Stimulated activated naive CD8-positive, alpha-beta T cell treated with anti-CD3 and anti-CD28 coated beads, Interleukin-15, Interleukin-2, amounts not matched to agents 100 ng/mL and 50 ng/mL, for 24 hours (primary cell): ENCODE results near the gene ASTN2.

Experiments
- H3K27ac Mint-ChIP-seq: one replicate; pipeline ENCODE4 v1.8.0; 2021; ENCODE audit warnings: mild to moderate bottlenecking, mixed read lengths
- H3K27me3 Mint-ChIP-seq: one replicate; pipeline ENCODE4 v1.8.0; 2021; ENCODE audit warnings: mixed read lengths
- H3K36me3 Mint-ChIP-seq: one replicate; pipeline ENCODE4 v1.8.0; 2021; ENCODE audit warnings: low read depth, mixed read lengths
- H3K4me1 Mint-ChIP-seq: one replicate; pipeline ENCODE4 v1.8.0; 2021; ENCODE audit warnings: low read depth, mixed read lengths
- H3K4me3 Mint-ChIP-seq: one replicate; pipeline ENCODE4 v1.8.0; 2021; ENCODE audit warnings: mild to moderate bottlenecking, mixed read lengths
- H3K9me3 Mint-ChIP-seq: one replicate; pipeline ENCODE4 v1.8.0; 2021; ENCODE audit warnings: mixed read lengths

ASTN2 gene

DNA sequence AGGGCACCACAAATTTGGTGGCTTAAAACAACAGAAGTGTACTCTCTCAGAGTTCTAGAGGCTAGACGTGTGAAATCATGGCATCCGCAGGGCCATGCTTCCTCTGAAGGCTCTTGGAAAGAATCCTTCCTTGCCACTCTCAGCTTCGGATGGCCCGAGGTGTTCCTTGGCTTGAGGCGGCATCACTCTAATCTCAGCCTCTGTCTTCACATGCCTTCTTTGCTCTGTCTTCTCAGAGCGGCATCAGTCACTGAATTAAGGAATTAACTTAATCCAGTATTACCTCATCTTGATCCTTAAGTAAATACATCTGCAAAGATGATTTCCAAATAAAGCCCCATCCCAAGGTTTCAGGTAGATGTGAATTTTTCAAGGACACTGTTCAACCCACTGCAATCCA is 938.9 kb downstream of the ASTN2 start:
- Mint-ChIP-seq H3K4me3 (no peak overlapping the region), H3K9me3 (no peaks in the 10 kb centered on the region), H3K27me3 (no peaks in the 10 kb centered on the region), H3K36me3 (peaks cover 4% of the 10 kb centered on the region), H3K27ac (no peak overlapping the region), H3K4me1 (no peaks in the 10 kb centered on the region)

DNA sequence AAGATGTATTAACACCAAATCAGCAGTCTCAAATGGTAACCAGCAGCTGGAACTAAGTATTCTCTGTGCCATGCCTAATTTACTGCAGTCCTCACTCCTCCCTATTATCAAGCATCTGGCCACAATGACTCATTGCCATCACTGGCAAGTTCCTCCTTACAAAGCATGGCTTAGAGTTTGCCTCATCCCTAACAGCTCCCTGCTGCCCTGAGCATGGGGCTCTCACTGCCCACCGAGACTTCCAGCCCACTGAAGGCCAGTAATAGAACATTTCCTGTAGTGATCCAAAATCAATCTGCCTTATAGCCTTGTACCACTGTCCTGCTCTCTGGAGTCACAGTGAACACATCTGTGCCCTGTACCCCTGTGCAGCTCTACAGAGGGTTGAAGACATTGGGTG is 939.7 kb downstream of the ASTN2 start:
- no peaks in the 10 kb centered on the region for H3K9me3 Mint-ChIP-seq
- no peaks in the 10 kb centered on the region for H3K27me3 Mint-ChIP-seq
- no peaks in the 10 kb centered on the region for H3K4me1 Mint-ChIP-seq
- no peak overlapping the region for H3K4me3 Mint-ChIP-seq
- peaks cover 4% of the 10 kb centered on the region for H3K36me3 Mint-ChIP-seq
- H3K27ac Mint-ChIP-seq = no peak overlapping the region

DNA sequence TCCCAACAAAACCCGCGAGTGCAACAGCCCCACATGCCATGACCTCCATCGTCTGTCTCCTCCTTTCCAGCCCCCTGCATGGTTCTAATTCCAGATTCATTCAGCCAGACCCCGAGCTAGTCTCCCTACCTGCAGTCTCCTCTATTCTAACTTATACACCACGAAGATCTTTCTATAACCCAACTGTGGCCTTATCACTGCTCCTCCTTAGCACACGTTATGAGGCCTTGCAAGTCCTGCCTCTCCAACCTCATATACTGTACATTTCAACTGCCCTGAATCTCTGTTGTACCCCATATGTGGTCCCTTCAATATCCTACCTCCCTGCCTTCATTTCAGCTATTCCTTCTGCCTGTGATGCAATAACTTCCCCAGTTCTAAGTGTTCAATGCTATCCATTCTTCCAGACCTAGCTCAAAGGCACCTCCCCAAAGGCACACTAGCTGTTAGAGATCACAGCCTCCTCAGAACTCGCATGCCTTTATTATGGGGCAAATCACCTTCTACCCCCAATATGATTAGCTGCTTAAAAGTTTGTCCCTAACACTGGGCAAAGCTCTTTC is 942.8 kb downstream of the ASTN2 start:
- no peak overlapping the region for H3K27ac Mint-ChIP-seq
- H3K27me3 Mint-ChIP-seq = no peaks in the 10 kb centered on the region
- H3K4me3 Mint-ChIP-seq = no peak overlapping the region
- H3K9me3 Mint-ChIP-seq = no peaks in the 10 kb centered on the region
- H3K4me1 Mint-ChIP-seq = no peaks in the 10 kb centered on the region
- peaks cover 8% of the 10 kb centered on the region for H3K36me3 Mint-ChIP-seq

DNA sequence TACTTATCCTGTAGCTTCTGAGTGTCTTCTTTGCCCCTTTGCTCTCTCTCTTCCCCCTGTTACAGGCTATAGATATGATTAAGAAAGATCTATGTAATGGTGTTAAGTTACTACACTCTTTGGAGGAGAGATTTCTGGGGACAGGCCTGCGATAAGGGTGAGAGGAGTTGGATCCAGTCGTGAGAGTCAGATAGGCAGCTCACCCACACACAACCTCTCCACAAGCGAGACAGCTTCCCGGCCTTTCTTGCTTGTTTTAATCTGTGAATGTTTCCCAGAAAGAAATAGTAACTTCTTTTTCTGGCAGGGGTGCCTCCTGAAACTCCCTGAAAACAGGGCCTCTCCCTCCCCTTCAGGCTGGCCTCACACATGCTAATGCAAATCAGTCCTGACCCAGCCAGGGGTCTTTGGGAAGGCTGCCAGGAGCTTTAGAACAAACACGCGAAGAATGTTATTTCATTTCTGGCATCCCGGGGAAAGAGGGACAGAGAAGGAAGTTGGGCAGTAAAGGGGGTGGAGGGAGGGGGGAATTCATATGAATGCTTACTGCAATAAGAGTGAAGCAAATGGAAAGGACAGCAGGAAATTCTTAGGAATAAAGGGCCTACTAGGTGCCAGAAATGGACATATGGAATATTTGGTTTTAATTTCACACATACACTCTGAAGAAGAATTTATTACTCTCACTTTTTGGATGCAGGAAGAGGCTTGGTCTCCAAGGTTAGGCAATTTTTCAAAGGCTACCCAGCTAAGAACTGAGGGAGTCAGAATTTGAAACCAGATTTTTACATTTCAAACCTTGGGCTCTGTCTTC is 943.6 kb downstream of the ASTN2 start:
- no peak overlapping the region for H3K27ac Mint-ChIP-seq
- H3K27me3 Mint-ChIP-seq = no peaks in the 10 kb centered on the region
- H3K9me3 Mint-ChIP-seq = no peaks in the 10 kb centered on the region
- H3K4me1 Mint-ChIP-seq = no peaks in the 10 kb centered on the region
- H3K36me3 Mint-ChIP-seq = peaks cover 8% of the 10 kb centered on the region
- H3K4me3 Mint-ChIP-seq = no peak overlapping the region

DNA sequence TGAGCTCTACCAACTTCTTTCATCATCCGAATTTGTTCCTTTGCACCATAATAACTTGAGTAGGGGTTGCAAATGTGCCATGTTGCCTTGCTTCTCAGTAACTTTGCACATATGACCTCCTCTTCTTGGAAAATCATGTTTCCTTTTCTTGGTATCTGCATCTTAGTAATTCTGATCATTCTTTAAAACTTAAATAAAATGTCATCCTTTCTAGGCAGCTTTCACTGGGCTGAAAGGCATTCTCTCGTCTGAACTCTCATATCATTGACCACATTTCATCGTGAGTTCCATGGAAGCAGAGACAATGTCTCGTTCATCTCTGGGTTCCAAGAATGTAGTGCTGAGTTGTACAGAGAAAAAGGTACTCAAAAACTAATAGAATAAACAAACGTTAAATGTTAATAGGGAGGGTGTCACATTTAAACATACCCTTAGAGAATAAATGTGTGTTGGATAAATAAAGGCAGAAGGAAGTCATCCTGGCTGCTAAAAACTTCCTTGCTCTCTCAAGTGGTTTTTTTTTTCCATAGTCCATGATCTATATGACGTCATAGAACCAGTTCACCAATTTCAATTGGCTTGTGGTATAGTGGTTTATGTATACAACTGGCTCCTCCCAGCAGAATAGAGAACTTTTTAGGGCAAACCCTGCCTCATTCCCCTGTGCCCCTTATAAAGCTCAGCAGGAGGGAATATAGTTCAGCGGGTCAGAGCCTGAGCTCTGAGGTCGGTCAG is 945.9 kb downstream of the ASTN2 start:
- no peaks in the 10 kb centered on the region for H3K9me3 Mint-ChIP-seq
- peaks cover 8% of the 10 kb centered on the region for H3K36me3 Mint-ChIP-seq
- no peaks in the 10 kb centered on the region for H3K27me3 Mint-ChIP-seq
- no peak overlapping the region for H3K4me3 Mint-ChIP-seq
- no peak overlapping the region for H3K27ac Mint-ChIP-seq
- H3K4me1 Mint-ChIP-seq = no peaks in the 10 kb centered on the region

DNA sequence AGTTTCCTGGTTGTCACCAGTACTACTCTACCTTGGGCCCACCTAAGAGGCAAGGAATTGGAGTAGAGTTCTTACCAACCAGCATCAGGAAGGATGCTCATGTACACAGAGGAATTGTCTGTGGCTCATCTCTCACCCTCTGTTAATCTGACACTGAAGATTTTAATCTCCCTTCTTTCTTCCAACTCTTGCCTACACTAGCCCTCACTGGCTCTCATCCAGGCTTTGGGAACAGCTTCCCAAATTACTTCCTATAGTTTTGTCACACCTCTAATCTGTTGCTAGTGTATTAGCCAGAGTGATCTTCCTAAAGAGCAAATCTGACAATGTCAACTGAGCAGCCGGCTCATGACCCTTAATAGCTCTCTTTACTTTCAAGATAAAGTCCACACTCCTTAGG is 946.5 kb downstream of the ASTN2 start:
- no peaks in the 10 kb centered on the region for H3K27me3 Mint-ChIP-seq
- no peaks in the 10 kb centered on the region for H3K4me1 Mint-ChIP-seq
- H3K36me3 Mint-ChIP-seq = peaks cover 8% of the 10 kb centered on the region
- no peaks in the 10 kb centered on the region for H3K9me3 Mint-ChIP-seq
- H3K4me3 Mint-ChIP-seq = no peak overlapping the region
- H3K27ac Mint-ChIP-seq = no peak overlapping the region

DNA sequence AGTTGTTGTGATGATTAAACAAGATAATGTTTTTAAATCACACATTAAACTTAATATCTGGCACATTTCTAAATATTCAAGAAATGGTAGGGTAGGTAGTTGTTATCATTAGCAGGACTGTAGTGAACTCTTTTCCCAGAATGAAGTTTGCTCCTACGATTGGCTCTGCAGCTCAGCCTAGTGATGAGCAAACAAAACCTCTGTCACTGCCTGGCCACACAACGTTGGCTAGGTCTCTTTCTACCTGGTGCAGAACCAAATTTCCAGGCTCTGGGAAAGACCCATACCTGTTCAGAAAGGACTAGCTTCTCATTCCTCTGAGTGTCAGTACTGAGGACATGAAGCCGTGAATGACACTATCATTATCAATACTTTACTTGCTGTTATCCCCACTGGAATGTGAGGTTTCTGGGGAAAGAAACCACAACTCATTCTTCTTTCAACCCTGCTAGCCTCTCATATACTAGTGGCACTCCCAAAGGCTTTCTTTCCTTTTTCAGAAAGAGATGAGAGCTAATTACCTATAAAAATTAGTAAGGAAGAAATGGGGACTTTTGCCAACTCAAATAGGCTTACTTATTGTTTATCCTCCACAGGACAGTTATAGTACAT is 947.0 kb downstream of the ASTN2 start:
- Mint-ChIP-seq H3K27me3 (no peaks in the 10 kb centered on the region), H3K9me3 (no peaks in the 10 kb centered on the region), H3K36me3 (peaks cover 4% of the 10 kb centered on the region), H3K27ac (no peak overlapping the region), H3K4me1 (no peaks in the 10 kb centered on the region), H3K4me3 (no peak overlapping the region)

DNA sequence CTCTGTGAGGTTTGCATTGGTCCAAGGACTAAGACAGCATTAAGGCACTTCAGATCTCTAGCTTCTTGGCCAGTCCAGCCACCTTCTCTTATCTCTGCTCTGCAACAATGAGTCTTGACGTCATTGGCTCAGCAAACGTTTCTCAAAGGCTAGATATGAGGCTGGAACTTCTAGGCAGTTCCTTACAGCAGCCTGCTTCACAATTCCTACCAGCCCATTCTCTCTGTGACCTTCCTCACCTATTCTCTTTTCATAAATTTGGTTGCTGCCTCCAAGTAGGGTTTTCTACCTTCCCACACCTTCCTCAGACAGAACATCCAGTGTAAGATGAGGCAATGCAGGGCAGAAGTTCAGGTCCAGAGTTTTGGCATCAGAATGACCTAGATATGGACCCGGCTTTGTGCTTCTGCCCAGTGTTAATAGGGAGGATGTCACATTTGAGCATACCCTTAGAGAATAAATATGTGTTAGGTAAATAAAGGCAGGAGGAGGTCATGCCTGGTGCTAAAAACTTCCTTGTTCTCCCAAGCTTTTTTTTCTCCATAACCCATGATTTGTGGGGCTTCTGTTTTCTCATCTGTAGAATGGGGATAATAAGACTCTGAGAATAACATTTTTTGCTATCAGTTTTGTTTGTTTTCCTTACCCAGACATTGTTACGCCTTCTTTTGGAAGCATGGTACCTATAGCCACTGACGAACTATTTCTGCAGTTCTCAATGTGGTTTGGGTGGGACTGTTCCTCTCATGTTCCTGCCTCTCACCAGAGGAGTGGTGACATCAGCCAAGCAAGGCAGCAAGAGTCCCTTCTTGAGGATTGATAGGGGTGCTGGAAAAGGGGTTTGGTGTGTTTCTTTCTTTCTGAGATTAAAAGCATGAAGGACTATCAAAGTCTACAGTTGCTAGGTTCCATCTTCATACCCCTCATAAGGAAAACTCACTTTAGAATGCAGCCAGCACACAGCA is 948.3 kb downstream of the ASTN2 start:
- H3K36me3 Mint-ChIP-seq = peaks cover 3% of the 10 kb centered on the region
- no peak overlapping the region for H3K27ac Mint-ChIP-seq
- H3K9me3 Mint-ChIP-seq = no peaks in the 10 kb centered on the region
- no peaks in the 10 kb centered on the region for H3K4me1 Mint-ChIP-seq
- no peaks in the 10 kb centered on the region for H3K27me3 Mint-ChIP-seq
- H3K4me3 Mint-ChIP-seq = no peak overlapping the region

DNA sequence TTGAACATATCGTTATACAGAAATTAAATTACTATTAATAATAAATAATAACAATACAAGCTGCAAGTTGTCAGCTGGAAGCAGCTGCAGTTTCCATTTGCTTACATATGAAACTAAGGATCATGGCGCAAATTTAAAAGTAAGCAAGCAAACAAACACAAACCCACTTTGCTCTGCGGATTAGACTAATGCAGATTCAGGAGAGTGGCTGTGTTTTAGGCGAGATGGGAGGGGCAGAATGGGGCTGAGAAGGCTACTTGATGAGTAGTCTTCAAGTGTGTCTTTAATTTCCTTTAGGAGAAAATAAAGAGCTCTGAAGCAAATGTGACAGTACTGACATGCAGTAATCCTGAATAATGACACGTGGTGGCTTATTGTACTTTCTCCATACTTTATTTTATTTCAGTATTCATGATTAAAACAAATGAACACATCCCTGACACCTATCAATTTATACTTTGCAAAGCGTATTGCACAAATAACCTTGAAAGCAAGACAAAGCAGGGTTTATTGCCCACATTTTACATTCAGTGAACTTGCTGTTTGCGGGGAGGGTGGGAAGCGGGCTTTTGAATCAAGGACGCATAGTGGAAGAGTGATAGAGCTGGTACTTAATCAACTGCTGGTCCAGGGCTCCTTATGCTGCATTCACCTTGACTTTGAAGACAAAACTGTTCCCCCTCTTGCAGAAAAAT is 949.1 kb downstream of the ASTN2 start:
- H3K4me3 Mint-ChIP-seq = no peak overlapping the region
- H3K27me3 Mint-ChIP-seq = no peaks in the 10 kb centered on the region
- peaks cover 3% of the 10 kb centered on the region for H3K36me3 Mint-ChIP-seq
- H3K9me3 Mint-ChIP-seq = no peaks in the 10 kb centered on the region
- no peaks in the 10 kb centered on the region for H3K4me1 Mint-ChIP-seq
- H3K27ac Mint-ChIP-seq = no peak overlapping the region

DNA sequence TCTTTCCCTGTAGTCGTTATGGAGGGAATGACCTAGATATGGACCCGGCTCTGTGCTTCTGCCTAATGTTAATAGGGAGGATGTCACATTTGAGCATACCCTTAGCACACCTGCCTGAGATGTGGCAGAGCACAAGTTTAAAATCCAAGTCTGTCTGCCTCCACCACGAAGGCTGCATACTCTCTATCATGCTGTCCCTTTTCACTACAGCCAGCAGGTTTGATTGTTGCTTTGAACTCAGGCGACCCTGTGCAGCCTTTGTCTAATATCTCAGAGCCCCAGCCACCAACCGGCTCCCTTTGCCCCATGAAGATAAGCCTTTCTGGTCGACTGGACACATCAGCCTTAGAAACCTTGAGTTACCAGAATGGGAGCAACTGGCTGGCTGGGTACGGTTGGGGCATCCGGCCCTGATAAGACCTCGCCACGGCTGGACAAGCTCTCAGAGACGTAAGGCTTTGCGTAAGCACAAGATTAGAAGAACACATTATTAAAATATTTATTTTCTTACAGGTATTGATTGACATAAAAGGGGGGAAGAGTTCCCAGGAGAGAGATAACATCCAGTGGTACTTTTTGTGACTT is 949.8 kb downstream of the ASTN2 start:
- H3K4me1 Mint-ChIP-seq = no peaks in the 10 kb centered on the region
- no peak overlapping the region for H3K27ac Mint-ChIP-seq
- no peak overlapping the region for H3K4me3 Mint-ChIP-seq
- peaks cover 3% of the 10 kb centered on the region for H3K36me3 Mint-ChIP-seq
- no peaks in the 10 kb centered on the region for H3K9me3 Mint-ChIP-seq
- no peaks in the 10 kb centered on the region for H3K27me3 Mint-ChIP-seq

DNA sequence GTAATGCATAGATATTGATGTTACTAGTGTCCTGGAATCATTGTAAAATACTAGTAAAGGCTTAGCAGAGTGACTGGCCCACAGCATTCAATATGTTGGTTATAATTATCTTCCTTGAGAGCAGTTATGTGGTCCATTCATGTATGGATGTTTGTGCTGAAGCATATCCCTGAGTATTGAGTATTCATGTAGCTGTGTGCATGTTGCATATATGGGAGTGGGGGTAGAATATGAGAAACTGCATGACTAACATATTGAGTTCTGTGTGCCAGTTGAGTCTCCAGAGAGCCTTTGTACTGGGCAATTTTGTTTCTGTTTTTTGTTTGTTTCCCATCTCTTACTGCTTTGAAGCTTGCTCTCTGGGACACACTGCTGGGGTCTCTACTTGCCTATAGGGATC is 950.4 kb downstream of the ASTN2 start:
- no peaks in the 10 kb centered on the region for H3K27me3 Mint-ChIP-seq
- H3K36me3 Mint-ChIP-seq = peaks cover 3% of the 10 kb centered on the region
- no peak overlapping the region for H3K4me3 Mint-ChIP-seq
- H3K27ac Mint-ChIP-seq = no peak overlapping the region
- H3K4me1 Mint-ChIP-seq = no peaks in the 10 kb centered on the region
- H3K9me3 Mint-ChIP-seq = no peaks in the 10 kb centered on the region

DNA sequence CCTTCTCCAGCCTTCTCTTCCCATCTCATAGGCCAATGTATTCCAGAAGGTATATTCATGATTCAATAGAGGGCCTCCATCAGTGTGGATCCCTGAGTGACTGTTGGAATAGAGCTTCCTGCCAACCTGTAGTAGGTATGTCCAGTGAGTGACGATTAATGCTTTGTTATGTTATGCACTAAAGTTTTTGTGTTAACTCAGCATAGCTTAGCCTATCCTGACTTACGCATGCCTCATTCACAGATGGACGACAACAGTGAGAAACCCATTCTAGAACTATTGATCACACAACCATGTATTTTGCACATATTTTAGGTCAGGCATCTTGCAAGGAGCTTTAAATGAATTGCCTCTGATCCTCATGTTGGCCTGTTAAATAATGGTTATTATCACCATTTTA is 953.2 kb downstream of the ASTN2 start:
- peaks cover 13% of the 10 kb centered on the region for H3K9me3 Mint-ChIP-seq
- H3K4me1 Mint-ChIP-seq = no peaks in the 10 kb centered on the region
- no peaks in the 10 kb centered on the region for H3K27me3 Mint-ChIP-seq
- no peak overlapping the region for H3K4me3 Mint-ChIP-seq
- H3K36me3 Mint-ChIP-seq = no peaks in the 10 kb centered on the region
- H3K27ac Mint-ChIP-seq = no peak overlapping the region

DNA sequence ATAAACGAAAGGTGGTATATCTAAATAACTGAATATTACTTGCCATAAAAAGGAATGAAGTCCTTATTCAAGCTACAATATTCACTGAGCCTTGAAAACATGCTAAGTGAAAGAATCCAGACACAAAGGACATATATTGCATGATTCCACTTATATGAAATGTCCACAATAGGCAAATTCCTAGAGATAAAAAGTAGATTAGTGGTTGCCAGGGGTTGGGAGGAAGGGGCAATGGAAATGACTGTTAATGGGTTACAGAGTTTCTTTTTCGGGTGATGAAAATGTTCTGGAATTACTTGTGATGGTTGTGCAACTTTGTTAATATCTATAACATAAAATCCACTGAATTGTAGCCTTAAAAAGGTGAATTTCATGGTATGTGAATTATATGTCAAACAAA is 954.8 kb downstream of the ASTN2 start:
- Mint-ChIP-seq H3K4me3 (no peak overlapping the region), H3K9me3 (peaks cover 21% of the 10 kb centered on the region), H3K27ac (no peak overlapping the region), H3K4me1 (no peaks in the 10 kb centered on the region), H3K27me3 (no peaks in the 10 kb centered on the region), H3K36me3 (no peaks in the 10 kb centered on the region)
